Measurements from ENCODE around the gene EPM2AIP1. TPM values are rescaled to one million over a fixed set of nuclear protein-coding genes. Genes with fewer than 3 reads are reported as not detected.

EPM2AIP1 gene
- total and polyA plus RNA-seq, 4 donors, result 2.9 to 11.8 (median 7.7) TPM

GRCh38 chr3:37026851-37027250, 33.9 kb upstream of the EPM2AIP1 start:
- Histone ChIP-seq H3K4me3 (ENCODE audit: low read depth in 1 of 3, low read length in 3 of 3) (no peak overlapping the region), H3K4me1 (ENCODE audit: control insufficient read depth in 4 of 4, insufficient read depth in 4 of 4, low read length in 3 of 4) (peaks cover 0 to 8% (median 6%) of the 10 kb centered on the region in 4 donors), H3K36me3 (ENCODE audit: control insufficient read depth in 4 of 4, insufficient read depth in 3 of 4, low read depth in 1 of 4, low read length in 3 of 4) (peaks cover 7 to 30% (median 20%) of the 10 kb centered on the region in 4 donors), H3K27me3 (ENCODE audit: control insufficient read depth in 4 of 4, insufficient read depth in 4 of 4, low read length in 3 of 4) (no peaks in the 10 kb centered on the region), H3K9ac (ENCODE audit: low read depth in 1 of 2, low read length in 2 of 2) (no peak overlapping the region), H3K9me3 (ENCODE audit: control insufficient read depth in 4 of 4, low read length in 3 of 4) (no peaks in the 10 kb centered on the region), H3K27ac (ENCODE audit: low read depth in 1 of 2, low read length in 2 of 2) (no peak overlapping the region)
- TF ChIP-seq RXRA (IDR thresholded peaks at IDR 0.05), result peak in 1 of 2 donors; percentile 26
- no peak for TF ChIP-seq JUND (IDR thresholded peaks at IDR 0.05)
- DNase-seq (ENCODE audit: low spot score), result no peak
- 86% methylated on average over 5 of the region's 5 CpGs for WGBS

- Histone ChIP-seq H3K4me1 (ENCODE audit: control insufficient read depth in 4 of 4, insufficient read depth in 4 of 4, low read length in 3 of 4) (peaks cover 0 to 8% (median 6%) of the 10 kb centered on the region in 4 donors), H3K9ac (ENCODE audit: low read depth in 1 of 2, low read length in 2 of 2) (no peak overlapping the region), H3K27me3 (ENCODE audit: control insufficient read depth in 4 of 4, insufficient read depth in 4 of 4, low read length in 3 of 4) (no peaks in the 10 kb centered on the region), H3K27ac (ENCODE audit: low read depth in 1 of 2, low read length in 2 of 2) (no peak overlapping the region), H3K4me3 (ENCODE audit: low read depth in 1 of 3, low read length in 3 of 3) (no peak overlapping the region), H3K36me3 (ENCODE audit: control insufficient read depth in 4 of 4, insufficient read depth in 3 of 4, low read depth in 1 of 4, low read length in 3 of 4) (peaks cover 7 to 31% (median 27%) of the 10 kb centered on the region in 4 donors), H3K9me3 (ENCODE audit: control insufficient read depth in 4 of 4, low read length in 3 of 4) (no peaks in the 10 kb centered on the region)
- no peak for TF ChIP-seq GABPA (IDR thresholded peaks at IDR 0.05 in 1 of 2, conservative IDR thresholded peaks at IDR 0.05 in 1 of 2)
- no peak for TF ChIP-seq NR2F2 (IDR thresholded peaks at IDR 0.05)
- TF ChIP-seq RAD21 (IDR thresholded peaks at IDR 0.05), result no peak
- TF ChIP-seq EGR1 (IDR thresholded peaks at IDR 0.05; ENCODE audit: low read depth in 2 of 2), result no peak
- TF ChIP-seq ATF3 (IDR thresholded peaks at IDR 0.05), result no peak
- TF ChIP-seq RXRA (IDR thresholded peaks at IDR 0.05), result no peak
- no peak for TF ChIP-seq ZBTB33 (IDR thresholded peaks at IDR 0.05)
- no peak for TF ChIP-seq FOXA1 (IDR thresholded peaks at IDR 0.05)
- no peak for TF ChIP-seq SP1 (IDR thresholded peaks at IDR 0.05)
- TF ChIP-seq REST (IDR thresholded peaks at IDR 0.05), result no peak
- no peak for TF ChIP-seq YY1 (IDR thresholded peaks at IDR 0.05)
- no peak for TF ChIP-seq HNF4G (IDR thresholded peaks at IDR 0.05)
- TF ChIP-seq MAX (IDR thresholded peaks at IDR 0.05), result no peak
- TF ChIP-seq FOXA2 (IDR thresholded peaks at IDR 0.05), result no peak
- no peak for TF ChIP-seq TAF1 (conservative IDR thresholded peaks at IDR 0.05)
- TF ChIP-seq HNF4A (conservative IDR thresholded peaks at IDR 0.05), result no peak
- TF ChIP-seq CTCF (IDR thresholded peaks at IDR 0.05; ENCODE audit: low read depth, low read length, missing input control), result no peak
- no peak for TF ChIP-seq JUND (IDR thresholded peaks at IDR 0.05)
- peak; percentile 55 for DNase-seq (ENCODE audit: low spot score)
- 95% methylated on average over 3 of the region's 3 CpGs for WGBS
Observed at GRCh38 chr3:37025561-37026335, 32.8 kb upstream of the EPM2AIP1 start.
